ENCODE results near the gene IQCC. TPM values are rescaled to one million over a fixed set of nuclear protein-coding genes. Genes with fewer than 3 reads are reported as not detected.
A peak's percentile ranks its signal among the peaks of the same experiment; 100 is the strongest.

IQCC gene
- total RNA-seq, 1 donor from 2014 or later, result 0.81 TPM

DNA sequence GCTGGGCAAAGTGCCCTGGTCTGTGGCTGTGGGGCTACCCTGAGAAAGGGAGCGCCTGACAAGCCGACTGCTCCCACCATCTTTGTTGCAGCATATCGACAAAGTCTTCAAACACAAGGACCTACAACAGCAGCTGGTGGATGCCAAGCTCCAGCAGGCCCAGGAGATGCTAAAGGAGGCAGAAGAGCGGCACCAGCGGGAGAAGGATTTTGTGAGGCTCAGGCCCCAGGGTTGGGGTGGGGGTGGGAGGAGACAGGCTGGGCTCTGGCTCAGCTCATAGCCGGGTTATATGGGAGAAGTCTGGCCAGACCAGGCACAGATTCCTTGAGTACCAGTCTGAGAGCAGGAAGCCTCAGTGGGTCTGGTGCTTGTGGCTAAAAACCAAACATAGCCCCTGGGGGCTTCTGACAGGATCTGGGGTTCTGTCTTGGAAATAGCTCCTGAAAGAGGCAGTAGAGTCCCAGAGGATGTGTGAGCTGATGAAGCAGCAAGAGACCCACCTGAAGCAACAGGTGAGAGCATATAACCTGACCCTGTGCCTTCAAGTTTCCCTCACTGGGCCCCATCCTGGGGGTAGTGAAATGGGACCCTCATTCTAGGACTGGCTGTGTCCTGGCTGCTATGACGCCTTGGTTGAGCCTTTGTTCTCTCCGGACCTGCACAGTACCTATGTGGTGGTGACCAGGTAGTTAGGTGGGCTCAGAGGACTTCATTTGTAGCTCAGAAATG lies 13.1 kb upstream of the IQCC start:
- intact Hi-C loops (cut with DNase I), result no loop called here
- DNase-seq (ENCODE audit: missing footprints) (no peak), ATAC-seq (no peak)

DNA sequence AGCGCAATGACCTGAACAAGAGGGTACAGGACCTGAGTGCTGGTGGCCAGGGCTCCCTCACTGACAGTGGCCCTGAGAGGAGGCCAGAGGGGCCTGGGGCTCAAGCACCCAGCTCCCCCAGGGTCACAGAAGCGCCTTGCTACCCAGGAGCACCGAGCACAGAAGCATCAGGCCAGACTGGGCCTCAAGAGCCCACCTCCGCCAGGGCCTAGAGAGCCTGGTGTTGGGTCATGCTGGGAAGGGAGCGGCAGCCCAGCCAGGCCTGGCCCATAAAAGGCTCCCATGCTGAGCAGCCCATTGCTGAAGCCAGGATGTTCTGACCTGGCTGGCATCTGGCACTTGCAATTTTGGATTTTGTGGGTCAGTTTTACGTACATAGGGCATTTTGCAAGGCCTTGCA lies 10.5 kb upstream of the IQCC start:
- ATAC-seq (no peak), DNase-seq (ENCODE audit: missing footprints) (no peak)
- intact Hi-C loops (cut with DNase I), result no loop called here

DNA sequence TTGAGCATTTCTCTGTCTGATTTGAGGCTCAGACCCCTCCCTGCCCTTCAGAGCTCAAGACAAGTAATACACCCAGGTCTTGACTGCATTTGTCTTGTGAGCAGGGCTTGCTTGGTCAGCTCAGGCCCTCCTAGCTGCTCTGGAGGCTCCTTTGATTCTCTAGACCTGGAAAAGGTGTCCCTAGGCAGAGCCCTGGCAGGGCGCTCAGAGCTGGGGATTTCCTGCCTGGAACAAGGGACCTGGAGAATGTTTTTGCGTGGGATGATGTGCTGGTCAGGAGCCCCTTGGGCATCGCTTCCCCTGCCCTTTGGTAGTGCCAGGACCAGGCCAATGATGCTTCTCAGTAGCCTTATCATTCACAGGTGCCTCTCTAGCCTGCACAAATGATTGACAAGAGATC lies 9.9 kb upstream of the IQCC start:
- intact Hi-C loops (cut with DNase I), result no loop called here
- ATAC-seq (no peak), DNase-seq (ENCODE audit: missing footprints) (no peak)

DNA sequence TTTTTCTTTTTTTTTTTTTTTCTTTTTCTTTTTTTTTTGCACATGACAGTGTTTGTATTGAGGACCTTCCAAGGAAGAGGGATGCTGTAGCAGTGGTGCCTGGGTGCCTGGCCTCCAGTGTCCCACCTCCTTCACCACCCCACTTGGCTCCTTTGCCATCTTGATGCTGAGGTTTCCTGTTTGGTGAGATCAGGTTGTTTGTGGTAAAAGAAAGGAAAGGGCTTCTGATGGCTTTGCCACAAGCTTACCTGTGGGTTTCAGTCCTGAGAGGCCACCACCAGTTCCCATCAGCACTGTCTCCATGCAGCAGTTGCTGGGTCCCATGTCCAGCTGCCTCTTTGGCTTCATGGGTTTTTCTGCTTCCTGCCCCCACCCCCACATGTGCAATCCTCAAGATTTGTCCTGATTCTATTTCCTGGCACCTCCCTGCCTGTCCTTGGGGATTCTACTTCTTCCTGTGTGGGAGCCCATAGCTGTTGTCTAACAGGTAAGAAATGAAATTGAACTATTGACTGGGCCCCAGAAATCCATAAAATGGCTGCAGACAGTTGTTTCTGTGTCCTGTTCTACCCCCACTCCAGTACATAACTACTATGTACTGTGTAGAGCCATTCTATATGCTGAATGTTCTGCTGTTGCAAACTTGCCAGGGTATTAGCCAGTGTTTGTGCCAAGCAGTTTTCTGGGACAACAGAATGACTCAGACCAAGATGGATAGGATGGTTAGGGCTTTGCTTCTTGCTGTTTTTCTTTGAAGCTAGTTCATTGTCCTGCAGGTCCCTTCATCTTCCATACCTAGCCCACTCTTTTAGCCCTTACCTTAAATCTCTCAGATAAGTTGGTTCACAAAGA lies 9.3 kb upstream of the IQCC start:
- no peak for DNase-seq (ENCODE audit: missing footprints)
- ATAC-seq, result no peak

DNA sequence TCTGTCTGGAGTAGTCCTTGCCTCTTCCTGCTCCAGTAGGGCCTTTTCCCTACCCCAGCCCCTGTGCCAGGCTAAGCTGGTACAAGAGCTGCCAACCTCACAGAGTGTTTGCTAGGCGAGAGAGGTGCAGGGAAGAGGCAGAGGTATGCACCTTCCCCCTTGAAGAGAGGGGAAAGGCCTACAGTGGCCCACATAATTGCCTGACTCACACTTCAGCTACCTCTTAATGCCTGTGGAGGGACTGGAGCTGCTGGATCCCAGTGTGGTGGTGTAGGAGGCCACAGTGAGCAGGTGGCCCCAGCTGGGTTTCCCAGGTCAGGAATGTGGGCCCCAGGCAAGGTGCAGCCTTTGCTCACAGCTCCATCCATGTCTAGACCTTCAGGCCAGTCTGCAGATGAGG lies 8.4 kb upstream of the IQCC start:
- intact Hi-C loops (cut with DNase I), result no loop called here
- ATAC-seq, result no peak
- no peak for DNase-seq (ENCODE audit: missing footprints)

More for the DNA sequence above, 9.3 kb upstream of the IQCC start:
- intact Hi-C loops (cut with DNase I), result no loop called here

DNA sequence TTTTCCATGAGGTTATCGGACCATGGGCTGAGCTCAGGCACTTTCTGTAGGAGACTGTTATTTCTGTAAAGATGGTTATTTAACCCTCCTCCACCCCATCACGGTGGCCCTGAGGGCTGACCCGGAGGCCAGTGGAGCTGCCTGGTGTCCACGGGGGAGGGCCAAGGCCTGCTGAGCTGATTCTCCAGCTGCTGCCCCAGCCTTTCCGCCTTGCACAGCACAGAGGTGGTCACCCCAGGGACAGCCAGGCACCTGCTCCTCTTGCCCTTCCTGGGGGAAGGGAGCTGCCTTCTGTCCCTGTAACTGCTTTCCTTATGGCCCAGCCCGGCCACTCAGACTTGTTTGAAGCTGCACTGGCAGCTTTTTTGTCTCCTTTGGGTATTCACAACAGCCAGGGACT lies 7.6 kb upstream of the IQCC start:
- DNase-seq (ENCODE audit: missing footprints) (no peak), ATAC-seq (no peak)
- intact Hi-C loops (cut with DNase I), result no loop called here

DNA sequence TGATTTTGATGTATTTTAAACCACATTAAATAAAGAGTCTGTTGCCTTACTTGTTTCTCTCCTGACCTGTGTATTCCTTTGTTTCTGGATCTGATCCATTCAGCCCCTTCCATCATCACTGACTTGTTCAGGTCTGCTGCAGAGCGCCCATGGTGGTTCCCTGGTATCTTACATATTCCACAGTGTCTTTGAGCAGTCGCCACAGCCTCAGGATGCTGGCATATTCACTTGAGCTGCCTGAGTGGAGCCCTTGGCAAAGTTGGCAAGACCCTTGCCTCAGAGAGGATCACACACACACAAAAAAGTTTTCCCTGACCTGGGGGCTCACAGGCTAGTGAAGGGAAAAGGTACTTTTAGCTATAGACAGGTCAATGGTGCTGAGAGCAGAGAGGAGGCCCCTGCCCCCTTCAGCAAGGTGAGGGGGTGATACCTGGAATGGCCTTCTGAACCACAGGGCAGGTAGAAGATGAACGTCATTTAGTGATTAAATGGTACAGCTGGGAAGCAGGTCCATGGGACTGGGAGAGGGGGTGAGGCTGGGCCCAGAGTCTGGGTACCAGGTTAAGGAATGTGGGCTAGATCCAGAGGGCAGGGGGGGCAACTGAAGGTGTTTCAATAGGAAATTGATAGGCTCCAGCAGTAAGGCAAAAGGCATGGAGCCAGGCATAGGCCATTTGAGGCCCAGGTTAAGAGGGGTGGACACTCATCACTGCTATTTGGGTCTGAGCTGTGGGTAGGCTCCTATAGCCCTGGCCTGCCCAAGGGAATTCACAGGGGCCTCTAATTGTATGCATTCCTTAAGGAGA lies 7.0 kb upstream of the IQCC start:
- ATAC-seq, result no peak
- intact Hi-C loops (cut with DNase I), result no loop called here
- DNase-seq (ENCODE audit: missing footprints), result no peak

DNA sequence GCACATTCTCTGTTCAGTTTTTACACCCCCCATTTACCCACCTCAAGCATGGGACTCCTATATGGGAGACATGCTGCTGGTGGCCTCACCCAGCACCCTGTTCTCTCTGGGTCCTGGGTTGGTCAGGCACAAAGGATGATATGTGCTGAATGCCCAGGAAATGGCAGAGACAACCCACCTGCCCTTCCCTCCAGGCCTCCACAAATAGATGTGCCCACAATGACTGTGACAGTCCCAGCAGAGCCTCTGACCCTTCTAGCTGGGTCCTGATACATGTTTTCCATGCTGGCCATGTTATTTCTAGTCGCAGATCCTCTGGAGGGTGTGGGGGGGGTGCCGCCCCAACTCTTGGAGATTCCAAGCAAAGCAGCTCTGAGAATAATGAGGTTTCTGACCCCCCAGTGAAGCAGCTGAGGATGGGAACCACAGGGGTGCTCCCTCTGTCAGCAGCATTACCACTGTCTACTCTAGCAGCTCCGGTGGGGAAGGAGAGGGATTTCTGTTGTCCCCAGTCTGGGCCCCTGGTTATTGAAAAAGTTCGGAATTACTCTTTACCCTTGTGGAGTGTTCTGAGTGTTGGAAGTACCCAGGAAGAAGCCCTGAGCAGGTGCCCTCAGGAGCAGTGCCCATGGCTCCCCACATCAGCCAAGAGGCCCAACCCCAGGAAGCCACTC lies 6.3 kb upstream of the IQCC start:
- ATAC-seq (no peak), DNase-seq (ENCODE audit: missing footprints) (no peak)
- intact Hi-C loops (cut with DNase I), result no loop called here

DNA sequence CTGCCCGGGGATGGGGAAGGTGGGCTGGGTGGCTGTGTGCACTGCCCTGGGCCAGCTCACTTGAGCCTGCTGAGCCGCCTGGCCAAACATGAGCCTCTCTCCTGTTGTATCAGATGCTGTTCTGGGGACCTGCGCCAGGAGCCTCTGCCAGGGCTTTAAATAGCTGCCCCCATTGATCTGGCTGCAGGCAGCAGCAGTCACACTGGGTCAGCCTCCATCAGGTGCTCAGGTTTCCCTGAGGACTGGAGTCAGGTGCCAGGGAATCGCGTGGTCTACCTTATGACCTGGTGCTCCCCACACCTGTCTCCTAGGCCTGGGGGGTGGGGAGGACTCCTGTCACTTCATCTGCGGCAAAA lies 5.8 kb upstream of the IQCC start:
- DNase-seq (ENCODE audit: missing footprints), result peak; percentile 87
- peak; percentile 64 for ATAC-seq
- intact Hi-C loops (cut with DNase I), result no loop called here

DNA sequence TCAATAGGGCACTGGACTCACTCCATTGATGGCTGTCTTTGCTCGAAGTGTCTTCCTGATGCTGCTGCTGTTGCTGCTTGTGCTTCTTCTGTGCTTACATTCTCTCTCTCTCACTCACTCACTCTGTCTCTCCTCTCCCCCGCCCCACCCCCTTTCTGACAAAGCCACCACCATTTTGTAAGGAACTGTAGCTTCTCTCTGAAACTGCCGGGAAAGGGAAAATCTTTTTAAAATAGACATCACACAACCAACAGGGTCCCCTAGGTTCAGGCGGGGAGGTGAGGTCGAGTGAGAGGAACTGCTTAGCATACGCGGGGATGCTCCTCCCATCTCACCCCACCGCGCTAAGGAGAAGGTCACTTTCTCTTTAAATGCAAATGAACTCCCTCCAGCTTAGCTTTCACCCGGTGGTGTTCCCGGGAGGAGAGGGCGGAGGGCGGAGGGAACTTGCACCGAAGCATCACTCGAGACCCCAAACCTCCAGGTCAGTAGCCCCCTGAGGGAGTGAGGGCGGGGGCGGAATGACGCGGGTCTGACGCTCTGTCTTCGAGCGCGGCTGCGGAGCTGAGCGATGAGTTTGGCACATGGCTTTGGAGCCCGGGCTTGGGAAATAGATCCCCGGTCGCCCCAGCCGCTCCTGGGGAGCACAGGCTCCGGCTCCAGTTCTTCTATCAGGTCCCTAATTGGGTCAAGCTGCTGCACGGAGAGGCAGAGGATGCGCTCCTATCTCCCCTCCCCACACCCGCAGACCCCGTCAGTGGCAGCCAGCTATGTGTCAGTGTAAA lies 5.1 kb upstream of the IQCC start, which contains the start of gene CCDC28B:
Gene CCDC28B (plus strand): TSS at position 370 of the 785 bp plus-strand sequence. CDS start 1,341 bp downstream, outside the sequence.
- peak; percentile 86 for DNase-seq (ENCODE audit: missing footprints)
- ATAC-seq, result peak; percentile 63
- intact Hi-C loops (cut with DNase I), result no loop called here

DNA sequence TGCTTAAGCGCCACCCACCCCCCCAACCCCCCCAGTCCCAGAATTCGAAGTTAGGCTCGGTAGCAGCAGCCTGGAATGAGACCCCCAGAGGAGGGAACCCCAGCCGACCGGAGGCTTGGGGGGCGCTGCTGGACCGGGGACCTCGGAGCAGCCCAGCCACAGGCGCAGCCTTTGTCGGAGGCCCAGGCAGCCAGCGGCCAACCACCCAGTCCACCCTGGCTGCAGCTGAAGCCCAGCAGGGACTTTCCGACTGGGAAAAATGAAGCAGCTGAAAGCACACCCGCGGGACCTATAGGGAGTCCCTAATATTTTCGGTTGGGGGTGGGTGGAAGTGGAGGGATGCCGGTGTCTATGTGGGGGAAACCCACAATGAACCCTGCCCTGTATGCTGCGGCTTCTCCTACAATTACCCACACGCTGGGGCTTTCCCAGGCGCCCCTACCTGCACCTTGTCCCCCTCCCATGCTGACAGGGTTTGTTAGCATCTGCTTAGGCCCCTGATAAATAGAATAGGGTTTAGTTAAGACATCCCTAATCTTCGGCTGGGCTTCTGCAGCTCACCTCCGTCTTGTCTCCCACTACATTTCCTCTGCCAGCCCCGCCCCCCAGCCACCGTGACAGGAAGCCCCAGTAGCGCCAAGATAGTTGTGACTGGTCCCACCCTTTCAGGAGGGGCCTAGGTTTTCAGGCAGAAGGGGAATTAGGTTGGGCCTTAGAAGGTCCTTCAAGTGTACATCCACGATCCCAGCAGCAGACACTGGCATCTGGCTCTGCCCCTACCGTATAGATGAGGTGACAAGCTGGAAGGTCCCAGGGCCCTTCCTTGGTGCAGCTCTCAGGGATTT lies 4.2 kb upstream of the IQCC start:
- ATAC-seq, result peak; percentile 47
- intact Hi-C loops (cut with DNase I), result no loop called here
- no peak for DNase-seq (ENCODE audit: missing footprints)

DNA sequence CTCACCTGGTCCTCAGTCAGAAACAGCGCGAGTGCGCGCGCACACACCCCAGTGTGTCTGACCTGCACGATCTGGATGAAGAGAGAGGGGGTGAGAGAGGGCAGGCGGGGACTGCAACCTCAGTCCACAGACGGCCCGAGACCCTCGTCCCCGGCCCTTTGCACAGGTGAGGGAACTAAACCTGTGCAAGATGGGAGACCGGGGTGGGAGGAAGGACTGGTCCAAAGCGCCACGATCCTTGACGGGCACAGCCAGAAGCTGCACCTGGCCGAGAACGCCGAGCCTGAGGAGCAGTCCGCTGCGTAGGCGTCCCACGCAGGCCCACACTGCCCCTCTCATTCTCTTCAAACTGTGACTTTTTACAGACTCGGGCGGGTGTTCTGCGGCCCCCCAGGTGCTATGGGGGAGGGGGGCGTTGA lies 519 bp upstream of the IQCC start:
- intact Hi-C loops (cut with DNase I), result no loop called here
- DNase-seq (ENCODE audit: missing footprints) (no peak), ATAC-seq (no peak)

DNA sequence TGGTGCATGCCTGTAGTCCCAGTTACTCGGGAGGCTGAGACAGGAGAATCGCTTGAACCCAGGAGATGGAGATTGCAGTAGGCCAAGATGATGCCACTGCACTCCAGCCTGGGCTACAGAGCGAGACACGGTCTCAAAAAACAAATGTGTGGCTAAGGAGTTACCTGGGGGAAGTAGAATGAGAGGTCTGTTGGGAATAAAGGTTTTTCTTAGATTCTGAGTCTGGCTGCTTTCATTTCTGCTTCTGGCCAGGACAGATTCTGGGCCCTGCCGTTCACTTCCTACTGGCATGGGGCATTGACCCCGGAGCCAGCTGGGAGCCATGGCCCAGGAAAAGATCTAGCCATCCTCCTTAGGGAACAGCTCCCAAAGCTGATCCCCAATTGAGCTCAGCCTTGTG lies 3.0 kb downstream of the IQCC start:
- intact Hi-C loops (cut with DNase I), result no loop called here
- no peak for DNase-seq (ENCODE audit: missing footprints)
- no peak for ATAC-seq

DNA sequence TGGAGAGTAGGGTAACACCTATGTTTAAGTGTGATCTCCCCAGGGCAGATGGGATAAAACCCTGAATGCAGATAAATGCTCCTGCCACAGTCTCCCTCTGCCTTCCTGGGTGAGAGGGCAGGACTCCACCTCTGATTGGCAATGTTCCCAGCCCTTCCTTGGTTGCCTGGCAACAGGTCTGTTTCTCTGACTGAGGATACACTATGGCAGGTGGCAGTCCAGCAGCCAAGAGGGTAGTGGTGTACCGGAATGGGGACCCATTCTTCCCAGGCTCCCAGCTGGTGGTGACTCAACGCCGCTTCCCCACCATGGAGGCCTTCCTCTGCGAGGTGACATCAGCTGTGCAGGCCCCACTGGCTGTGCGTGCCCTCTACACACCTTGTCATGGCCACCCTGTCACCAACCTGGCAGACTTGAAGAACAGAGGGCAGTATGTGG lies 3.4 kb downstream of the IQCC start, which contains the start of gene DCDC2B:
Gene DCDC2B (plus strand): TSS at position 199 of the 438 bp plus-strand sequence. CDS start 5 bp downstream, at position 204.
- no peak for DNase-seq (ENCODE audit: missing footprints)

DNA sequence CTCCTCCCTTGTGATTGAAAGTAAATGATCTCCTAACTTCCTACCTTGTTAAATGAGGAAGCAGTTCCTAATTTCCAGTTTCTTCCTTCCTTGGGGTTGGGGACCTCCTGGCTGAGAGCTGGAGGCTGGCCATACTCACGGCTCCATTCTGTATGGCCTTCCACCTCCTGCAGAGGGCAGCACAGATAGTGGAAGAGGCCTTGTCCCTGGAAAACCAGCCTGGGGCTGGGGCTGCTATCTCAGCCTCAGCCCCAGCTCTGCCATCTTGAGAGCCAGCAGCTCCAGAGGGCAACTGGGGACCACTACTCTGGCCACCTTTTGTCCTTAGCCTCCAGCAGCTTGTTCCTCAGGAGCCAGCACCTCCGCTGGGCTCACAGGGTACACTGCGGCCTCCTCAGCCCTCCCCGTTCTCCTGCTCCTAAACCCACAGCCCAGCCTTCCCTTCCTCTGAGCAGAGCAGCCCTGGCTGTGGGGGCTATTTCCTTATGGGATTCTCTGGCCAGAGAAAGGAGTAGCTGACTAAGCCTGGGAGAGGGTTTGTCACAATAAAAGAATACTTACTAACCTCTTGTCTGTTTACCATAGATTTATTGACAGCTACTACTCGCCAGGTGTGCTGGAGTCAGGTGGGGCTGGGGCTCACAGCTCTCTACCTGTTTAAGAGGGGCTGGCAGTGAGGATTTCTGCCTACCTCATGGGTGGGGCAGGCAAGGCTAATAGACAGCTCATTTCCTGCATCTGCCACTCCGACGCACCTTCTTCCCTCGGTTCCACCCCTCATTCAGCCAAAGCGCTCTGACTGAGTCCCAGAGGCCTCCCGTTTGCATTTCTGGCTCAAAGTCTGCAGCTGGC lies 10.4 kb downstream of the IQCC start:
- DNase-seq (ENCODE audit: missing footprints), result no peak

More for the DNA sequence above, 3.4 kb downstream of the IQCC start, which contains the start of gene DCDC2B:
- intact Hi-C loops (cut with DNase I), result no loop called here
- no peak for ATAC-seq

DNA sequence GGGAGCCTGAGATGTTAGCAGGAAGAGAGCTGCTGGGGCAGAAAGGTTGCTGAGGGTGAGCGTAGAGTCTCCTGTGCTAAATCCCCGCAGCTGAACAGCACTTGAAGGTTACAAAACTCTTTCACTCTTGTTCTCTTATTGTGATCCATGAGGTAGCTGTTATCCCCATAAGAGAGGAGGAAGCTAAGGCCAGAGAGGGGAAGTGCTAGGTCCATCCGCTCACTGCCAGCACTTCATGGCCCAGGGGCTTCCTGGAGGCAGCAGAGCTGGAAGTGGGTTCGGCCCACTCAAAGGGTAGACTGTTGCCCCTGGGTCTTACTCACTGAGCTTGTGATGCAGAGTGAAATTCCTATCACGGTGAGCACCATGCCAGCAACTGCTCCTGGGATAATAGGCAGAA lies 11.1 kb downstream of the IQCC start:
- ATAC-seq, result no peak
- intact Hi-C loops (cut with DNase I), result loop anchor here (5.0 to 10.0 kb wide), 2 partner anchors 101 to 178 kb away; partner anchors contain the start of gene BSDC1
- no peak for DNase-seq (ENCODE audit: missing footprints)

More for the DNA sequence above, 10.4 kb downstream of the IQCC start:
- ATAC-seq, result peak; percentile 40
- intact Hi-C loops (cut with DNase I), result loop anchor here (5.0 to 10.0 kb wide), 2 partner anchors 101 to 179 kb away; partner anchors contain the start of gene BSDC1

All from Right ventricle myocardium inferior (tissue), 1 donor.